WTC11 (cell line): ENCODE data around the gene BCAS3. TPM values are rescaled to one million over a fixed set of nuclear protein-coding genes. Genes with fewer than 3 reads are reported as not detected.
"Not testable (repeated sequence)": the region's sequence is repeated elsewhere in the genome, so short reads cannot be mapped to it uniquely, and the experiment has no call there.

Source experiments
- ATAC-seq: fragments of 200-7000 bp; cut with Tn5 transposase; 2 replicates; pipeline ENCODE4 v1.10.0; 2021; ENCODE audit warnings: mild to moderate bottlenecking, moderate library complexity
- CTCF ChIA-PET: fragments of 300-600 bp; sonication (Branson Sonifier 250); formaldehyde crosslinking; loops from one replicate; lab custom pipeline; 2021; ENCODE audit warnings: antibody characterized with exemption; lab: Charles Lee
- POLR2A ChIA-PET: fragments of 350-600 bp; sonication (Branson Sonifier 250); formaldehyde crosslinking; loops from one replicate; lab custom pipeline; 2021; ENCODE audit warnings: antibody characterized with exemption; lab: Charles Lee
- DNase-seq: peaks from one replicate; pipeline ENCODE4 v3.0.0; 2021; ENCODE audit warnings: low spot score
- H3K27ac Mint-ChIP-seq: 2 replicates; pipeline ENCODE4 v1.8.0; 2021; ENCODE audit warnings: mixed read lengths
- H3K27me3 Mint-ChIP-seq: 2 replicates; pipeline ENCODE4 v1.8.0; 2021; ENCODE audit warnings: low read depth, mild to moderate bottlenecking, moderate library complexity, mixed read lengths
- H3K36me3 Mint-ChIP-seq: 2 replicates; pipeline ENCODE4 v1.8.0; 2021; ENCODE audit warnings: mixed read lengths
- H3K4me1 Mint-ChIP-seq: 2 replicates; pipeline ENCODE4 v1.8.0; 2022; ENCODE audit warnings: mixed read lengths
- H3K4me3 Mint-ChIP-seq: 2 replicates; pipeline ENCODE4 v1.8.0; 2021; ENCODE audit warnings: mild to moderate bottlenecking, moderate library complexity, mixed read lengths
- H3K9me3 Mint-ChIP-seq: 2 replicates; pipeline ENCODE4 v1.8.0; 2021; ENCODE audit warnings: mixed read lengths
- ATF1 ChIP-seq: sonication (generic); formaldehyde crosslinking; IDR thresholded peaks from 2 replicates; pipeline ENCODE4 v1.8.1; 2023; ENCODE audit warnings: mild to moderate bottlenecking, moderate library complexity, missing genetic modification reagents
- ATF2 ChIP-seq: sonication (generic); formaldehyde crosslinking; IDR thresholded peaks from 2 replicates; pipeline ENCODE4 v1.8.1; 2022; ENCODE audit warnings: low read depth, missing genetic modification reagents, borderline replicate concordance
- CREB1 ChIP-seq: sonication (generic); formaldehyde crosslinking; IDR thresholded peaks from 2 replicates; pipeline ENCODE4 v1.8.0; 2023; ENCODE audit warnings: mild to moderate bottlenecking, missing genetic modification reagents
- CREM ChIP-seq: sonication (generic); formaldehyde crosslinking; IDR thresholded peaks from 2 replicates; pipeline ENCODE4 v1.8.1; 2022; ENCODE audit warnings: mild to moderate bottlenecking, missing genetic modification reagents, moderate library complexity
- ERG ChIP-seq: fragments of 250-450 bp; sonication (Bioruptor Pico); IDR thresholded peaks from 2 replicates; pipeline ENCODE4 v1.8.0; 2021; ENCODE audit warnings: mild to moderate bottlenecking
- GTF2I ChIP-seq: fragments of 250-450 bp; sonication (Bioruptor Pico); conservative IDR thresholded peaks from 2 replicates; pipeline ENCODE4 v1.4.0; 2021; ENCODE audit warnings: mild to moderate bottlenecking
- IRF1 ChIP-seq: sonication (generic); formaldehyde crosslinking; IDR thresholded peaks from 2 replicates; pipeline ENCODE4 v1.8.0; 2023; ENCODE audit warnings: missing genetic modification reagents
- MXD4 ChIP-seq: fragments of 250-450 bp; sonication (Bioruptor Pico); IDR thresholded peaks from 2 replicates; pipeline ENCODE4 v1.8.0; 2021; ENCODE audit warnings: mild to moderate bottlenecking, moderate library complexity, borderline replicate concordance
- MYBL2 ChIP-seq: sonication (generic); formaldehyde crosslinking; IDR thresholded peaks from 2 replicates; pipeline ENCODE4 v1.8.1; 2023; ENCODE audit warnings: mild to moderate bottlenecking, moderate library complexity, missing genetic modification reagents
- NR2C2 ChIP-seq: sonication (generic); formaldehyde crosslinking; IDR thresholded peaks from 2 replicates; pipeline ENCODE4 v1.8.0; 2022; ENCODE audit warnings: mild to moderate bottlenecking, missing genetic modification reagents
- TEAD4 ChIP-seq: sonication (generic); formaldehyde crosslinking; IDR thresholded peaks from 2 replicates; pipeline ENCODE4 v1.8.0; 2022; ENCODE audit warnings: mild to moderate bottlenecking, missing genetic modification reagents
- ZNF138 ChIP-seq: sonication (generic); formaldehyde crosslinking; conservative IDR thresholded peaks from 2 replicates; pipeline ENCODE4 v1.8.1; 2022; ENCODE audit warnings: mild to moderate bottlenecking, moderate library complexity, missing genetic modification reagents
- total RNA-seq: library from RNA; stranded (reverse); gene quantifications from 3 replicates; pipeline ENCODE4 v1.2.3, GENCODE V29; 2021
- TF ChIP-seq, protein P1 (sequence below): fragments of 200-600 bp; IDR thresholded peaks from 2 replicates; pipeline ENCODE4 v1.8.0; 2022; ENCODE audit warnings: antibody characterized with exemption
- TF ChIP-seq, protein P2 (sequence below): fragments of 250-450 bp; sonication (Bioruptor Pico); conservative IDR thresholded peaks from 2 replicates; pipeline ENCODE4 v1.9.0; 2021; ENCODE audit warnings: mild to moderate bottlenecking
- TF ChIP-seq, protein P3 (sequence below): fragments of 250-450 bp; sonication (Bioruptor Pico); IDR thresholded peaks from 2 replicates; pipeline ENCODE4 v2.1.2; 2022; ENCODE audit warnings: mild to moderate bottlenecking, moderate library complexity

BCAS3 gene
- total RNA-seq, 1 experiment from 2014 or later: 15.5 TPM

DNA sequence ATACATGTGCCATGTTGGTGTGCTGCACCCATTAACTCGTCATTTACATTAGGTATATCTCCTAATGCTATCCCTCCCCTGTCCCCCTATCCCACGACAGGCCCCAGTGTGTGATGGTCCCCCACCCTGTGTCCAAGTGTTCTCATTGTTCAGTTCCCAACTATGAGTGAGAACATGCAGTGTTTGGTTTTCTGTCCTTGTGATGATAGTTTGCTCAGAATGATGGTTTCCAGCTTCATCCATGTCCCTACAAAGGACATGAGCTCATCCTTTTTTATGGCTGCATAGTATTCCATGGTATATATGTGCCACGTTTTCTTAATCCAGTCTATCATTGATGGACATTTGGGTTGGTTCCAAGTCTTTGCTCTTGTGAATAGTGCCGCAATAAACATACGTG, 94.0 kb downstream of the BCAS3 start:
- H3K9me3 Mint-ChIP-seq: peaks cover 13% of the 10 kb centered on the region
- POLR2A ChIA-PET, H3K27me3 Mint-ChIP-seq, ATAC-seq, CTCF ChIA-PET, H3K4me1 Mint-ChIP-seq, DNase-seq, H3K4me3 Mint-ChIP-seq, H3K27ac Mint-ChIP-seq: not testable (repeated sequence)
- peaks cover 15% of the 10 kb centered on the region for H3K36me3 Mint-ChIP-seq

DNA sequence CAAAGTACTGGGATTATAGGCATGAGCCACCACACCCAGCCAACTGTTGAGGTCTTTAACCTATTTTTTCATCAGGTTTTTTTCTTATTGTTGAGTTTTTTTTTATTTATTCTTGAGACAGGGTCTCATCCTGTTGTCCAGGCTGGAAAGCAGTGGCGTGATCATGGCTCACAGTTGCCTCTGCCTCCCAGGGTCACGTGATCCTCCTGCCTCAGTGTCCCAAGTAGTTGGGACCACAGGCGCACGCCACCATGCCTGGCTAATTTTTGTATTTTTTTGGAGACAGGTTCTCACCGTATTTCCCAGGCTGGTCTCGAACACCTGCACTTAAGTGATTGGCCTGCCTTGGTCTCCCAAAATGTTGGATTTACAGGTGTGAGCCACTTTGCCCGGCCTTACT, 95.9 kb downstream of the BCAS3 start:
- no peak for TF ChIP-seq CREM (CRISPR knock-in tag)
- TF ChIP-seq MXD4 (CRISPR knock-in tag): no peak
- no peak for TF ChIP-seq ATF2
- TF ChIP-seq TEAD4 (CRISPR knock-in tag): no peak
- no peak for TF ChIP-seq GTF2I (CRISPR knock-in tag)
- no peak for TF ChIP-seq NR2C2 (CRISPR knock-in tag)
- TF ChIP-seq, protein P1, sequence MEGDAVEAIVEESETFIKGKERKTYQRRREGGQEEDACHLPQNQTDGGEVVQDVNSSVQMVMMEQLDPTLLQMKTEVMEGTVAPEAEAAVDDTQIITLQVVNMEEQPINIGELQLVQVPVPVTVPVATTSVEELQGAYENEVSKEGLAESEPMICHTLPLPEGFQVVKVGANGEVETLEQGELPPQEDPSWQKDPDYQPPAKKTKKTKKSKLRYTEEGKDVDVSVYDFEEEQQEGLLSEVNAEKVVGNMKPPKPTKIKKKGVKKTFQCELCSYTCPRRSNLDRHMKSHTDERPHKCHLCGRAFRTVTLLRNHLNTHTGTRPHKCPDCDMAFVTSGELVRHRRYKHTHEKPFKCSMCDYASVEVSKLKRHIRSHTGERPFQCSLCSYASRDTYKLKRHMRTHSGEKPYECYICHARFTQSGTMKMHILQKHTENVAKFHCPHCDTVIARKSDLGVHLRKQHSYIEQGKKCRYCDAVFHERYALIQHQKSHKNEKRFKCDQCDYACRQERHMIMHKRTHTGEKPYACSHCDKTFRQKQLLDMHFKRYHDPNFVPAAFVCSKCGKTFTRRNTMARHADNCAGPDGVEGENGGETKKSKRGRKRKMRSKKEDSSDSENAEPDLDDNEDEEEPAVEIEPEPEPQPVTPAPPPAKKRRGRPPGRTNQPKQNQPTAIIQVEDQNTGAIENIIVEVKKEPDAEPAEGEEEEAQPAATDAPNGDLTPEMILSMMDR: no peak
- TF ChIP-seq, protein P2, sequence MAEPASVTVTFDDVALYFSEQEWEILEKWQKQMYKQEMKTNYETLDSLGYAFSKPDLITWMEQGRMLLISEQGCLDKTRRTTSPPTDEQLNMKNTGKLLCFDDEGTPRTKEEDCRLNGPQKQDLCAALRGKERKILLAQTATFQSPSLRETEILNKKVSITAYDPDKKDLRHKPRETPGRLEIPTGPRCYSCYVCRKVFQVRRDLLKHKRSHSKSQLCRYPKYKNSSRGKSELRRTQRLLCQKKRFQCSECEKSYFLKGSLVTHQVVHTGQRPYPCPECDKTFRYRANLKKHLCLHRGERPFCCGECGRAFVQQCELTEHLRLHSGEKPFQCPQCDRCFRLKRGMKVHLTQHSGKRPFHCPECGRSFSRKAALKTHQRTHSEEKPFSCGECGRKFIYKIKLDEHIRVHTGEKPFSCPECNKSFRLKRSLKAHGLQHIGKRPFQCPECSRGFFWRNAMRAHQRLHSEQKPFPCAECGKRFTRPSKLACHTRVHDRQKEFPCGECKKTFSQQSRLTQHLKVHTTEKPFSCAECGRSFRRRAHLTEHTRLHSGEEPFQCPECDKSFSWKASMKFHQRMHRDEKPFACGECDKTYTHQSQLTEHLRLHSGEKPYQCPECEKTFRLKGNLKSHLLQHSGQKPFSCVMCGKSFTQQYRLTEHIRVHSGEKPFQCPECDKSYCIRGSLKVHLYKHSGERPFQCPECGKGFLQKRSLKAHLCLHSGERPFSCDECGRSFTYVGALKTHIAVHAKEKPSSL: no peak
- TF ChIP-seq IRF1: no peak
- TF ChIP-seq, protein P3, sequence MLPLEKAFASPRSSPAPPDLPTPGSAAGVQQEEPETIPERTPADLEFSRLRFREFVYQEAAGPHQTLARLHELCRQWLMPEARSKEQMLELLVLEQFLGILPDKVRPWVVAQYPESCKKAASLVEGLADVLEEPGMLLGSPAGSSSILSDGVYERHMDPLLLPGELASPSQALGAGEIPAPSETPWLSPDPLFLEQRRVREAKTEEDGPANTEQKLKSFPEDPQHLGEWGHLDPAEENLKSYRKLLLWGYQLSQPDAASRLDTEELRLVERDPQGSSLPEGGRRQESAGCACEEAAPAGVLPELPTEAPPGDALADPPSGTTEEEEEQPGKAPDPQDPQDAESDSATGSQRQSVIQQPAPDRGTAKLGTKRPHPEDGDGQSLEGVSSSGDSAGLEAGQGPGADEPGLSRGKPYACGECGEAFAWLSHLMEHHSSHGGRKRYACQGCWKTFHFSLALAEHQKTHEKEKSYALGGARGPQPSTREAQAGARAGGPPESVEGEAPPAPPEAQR (CRISPR knock-in tag): no peak
- no peak for TF ChIP-seq ZNF138
- TF ChIP-seq MYBL2 (CRISPR knock-in tag): no peak
- no peak for TF ChIP-seq CREB1
- TF ChIP-seq ATF1 (CRISPR knock-in tag): no peak
- TF ChIP-seq ERG (CRISPR knock-in tag): no peak
- ChIA-PET CTCF (interaction anchor here (0.7 kb wide), 1 partner anchor 53 kb away, joined by 3 read pairs; no protein-coding TSS in a partner anchor), POLR2A (no interaction called here)
- no peak overlapping the region for H3K4me3 Mint-ChIP-seq
- DNase-seq (no peak), ATAC-seq (no peak)
- no peaks in the 10 kb centered on the region for H3K27me3 Mint-ChIP-seq
- no peaks in the 10 kb centered on the region for H3K36me3 Mint-ChIP-seq
- 0 out of 2 replicates have a peak, but pooled peaks cover 3% of the 10 kb centered on the region for H3K9me3 Mint-ChIP-seq
- no peaks in the 10 kb centered on the region for H3K4me1 Mint-ChIP-seq
- H3K27ac Mint-ChIP-seq: no peak overlapping the region
